ENCODE measurements around the gene WDFY1. TPM values are rescaled to one million over a fixed set of nuclear protein-coding genes. Genes with fewer than 3 reads are reported as not detected.

Gene WDFY1
- total RNA-seq, 1 experiment from 2014 or later: 44.7 TPM

DNA sequence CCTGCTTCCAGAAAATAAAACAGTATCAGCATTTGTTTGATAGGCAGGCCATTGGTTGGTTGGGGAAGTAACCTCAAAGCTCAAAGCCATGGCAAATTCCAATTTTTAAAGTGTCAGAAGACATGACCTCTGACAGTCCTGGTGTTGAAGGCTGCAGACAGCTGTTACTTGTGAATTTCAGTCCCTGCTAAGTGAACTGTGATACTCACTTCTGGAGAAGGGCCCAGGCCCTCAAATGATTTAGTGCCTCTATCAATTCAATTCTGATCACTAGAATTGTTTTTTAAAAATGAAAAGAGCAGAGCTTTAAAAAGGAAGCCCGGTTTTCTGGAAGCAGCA, 35.2 kb upstream of the WDFY1 start:
- no peak for ATAC-seq
- no peaks in the 10 kb centered on the region for H3K4me1 ChIP-seq (ENCODE audit: control insufficient read depth in 1 of 2, insufficient read depth in 2 of 2, low read length in 2 of 2)
- H3K9me3 ChIP-seq (ENCODE audit: control insufficient read depth in 1 of 2, insufficient read depth in 1 of 2, low read depth in 1 of 2, low read length in 2 of 2): no peaks in the 10 kb centered on the region
- no peak overlapping the region for H2AFZ ChIP-seq (ENCODE audit: low read depth, low read length, poor library complexity, severe bottlenecking)
- H3K4me3 ChIP-seq (replicated peaks in 1 of 2; ENCODE audit: low read depth in 1 of 2, low read length in 2 of 2): no peak overlapping the region
- intact Hi-C loops (cut with micrococcal nuclease): no loop called here
- H3K9me2 ChIP-seq (ENCODE audit: insufficient read depth): no peaks in the 10 kb centered on the region
- H4K20me1 ChIP-seq (ENCODE audit: insufficient read depth): no peaks in the 10 kb centered on the region
- TF ChIP-seq ZFX (IDR thresholded peaks at IDR 0.05): no peak
- TF ChIP-seq YY1 (IDR thresholded peaks at IDR 0.05; ENCODE audit: extremely low read depth, insufficient replicate concordance, low read depth, low read length): no peak
- no peak for TF ChIP-seq ZNF274 (IDR thresholded peaks at IDR 0.05; ENCODE audit: low read depth, low read length)
- TF ChIP-seq POLR2A (IDR thresholded peaks at IDR 0.05; ENCODE audit: borderline replicate concordance, extremely low read depth, insufficient read depth, insufficient read length): no peak
- TF ChIP-seq, protein P1, sequence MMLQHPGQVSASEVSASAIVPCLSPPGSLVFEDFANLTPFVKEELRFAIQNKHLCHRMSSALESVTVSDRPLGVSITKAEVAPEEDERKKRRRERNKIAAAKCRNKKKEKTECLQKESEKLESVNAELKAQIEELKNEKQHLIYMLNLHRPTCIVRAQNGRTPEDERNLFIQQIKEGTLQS (IDR thresholded peaks at IDR 0.05): no peak
- TF ChIP-seq SRF (IDR thresholded peaks at IDR 0.05; ENCODE audit: low read depth): no peak
- TF ChIP-seq EZH2 (IDR thresholded peaks at IDR 0.05): no peak
- no peak for TF ChIP-seq JUND (IDR thresholded peaks at IDR 0.05)
- no peak for TF ChIP-seq POLR2AphosphoS5 (IDR thresholded peaks at IDR 0.05; ENCODE audit: low read depth, low read length)
- TF ChIP-seq EZH2phosphoT487 (IDR thresholded peaks at IDR 0.05; ENCODE audit: borderline replicate concordance): no peak
- TF ChIP-seq SP1 (IDR thresholded peaks at IDR 0.05; ENCODE audit: low read depth): no peak
- TF ChIP-seq SIN3A (IDR thresholded peaks at IDR 0.05; ENCODE audit: low read depth): no peak
- TF ChIP-seq EGR1 (IDR thresholded peaks at IDR 0.05; ENCODE audit: low read depth): no peak
- H3K79me2 ChIP-seq (ENCODE audit: insufficient read depth, low read length): no peaks in the 10 kb centered on the region
- ChIA-PET RAD21 (ENCODE audit: low non-redundant PET in 1 of 2, low total read pairs in 2 of 2, uncharacterized antibody in 2 of 2, unreplicated experiment in 2 of 2) (no interaction called here), CTCF (interaction anchor here (0.9 to 1.2 kb wide), 2 partner anchors 10 to 304 kb away, joined by 3 to 4 read pairs; no protein-coding TSS in a partner anchor), POLR2A (no interaction called here)
- no peak overlapping the region for H3K27ac ChIP-seq (ENCODE audit: low read depth, low read length)
- H3K36me3 ChIP-seq (ENCODE audit: control insufficient read depth in 1 of 2, insufficient read depth in 2 of 2, low read length in 2 of 2): peaks cover 0 to 2% of the 10 kb centered on the region in 2 experiments; a peak in 1 of 4 replicates
- H3K27me3 ChIP-seq (ENCODE audit: insufficient read depth, low read length): no peaks in the 10 kb centered on the region
- no peak for DNase-seq (ENCODE audit: low read depth, low spot score)
- H3K4me2 ChIP-seq (ENCODE audit: low read length): no peak overlapping the region
- BruUV-seq (replicated peaks): no TSS peak
- no peak overlapping the region for H3K9ac ChIP-seq (ENCODE audit: low read length)

All from HCT116 (cell line).